H1 (cell line): ENCODE data around the gene TMEM163. TPM values are rescaled to one million over a fixed set of nuclear protein-coding genes. Genes with fewer than 3 reads are reported as not detected.
"Not testable (repeated sequence)": the region's sequence is repeated elsewhere in the genome, so short reads cannot be mapped to it uniquely, and the experiment has no call there.

Experiments
- CTCF ChIA-PET: fragments of 300-600 bp; sonication (Branson Sonifier 250); formaldehyde crosslinking; loops from one replicate; lab custom pipeline; 2021; ENCODE audit not compliant: partially characterized antibody; lab: Charles Lee
- POLR2A ChIA-PET: fragments of 300-600 bp; sonication (Branson Sonifier 250); formaldehyde crosslinking; loops from one replicate; lab custom pipeline; 2021; ENCODE audit warnings: inconsistent platforms; ENCODE audit not compliant: partially characterized antibody; lab: Charles Lee
- DNase-seq, 2 experiments: peaks; one replicate each; pipeline versions ENCODE4 v3.0.0 to v3.0.0-alpha.2; 2010 to 2022; ENCODE audit warnings: low spot score in 2 of 2, low read depth in 1 of 2, mixed read lengths in 1 of 2
- FAIRE-seq: peaks from 2 replicates; lab custom pipeline; 2011; peaks lifted over from hg19 to GRCh38; lab: Jason Lieb, UNC
- H2AFZ ChIP-seq: 2 replicates; pipeline ENCODE4 v1.8.1; 2012; ENCODE audit warnings: low read length, inconsistent platforms
- H2AK5ac ChIP-seq: 2 replicates; pipeline ENCODE4 v1.6.1; 2013; ENCODE audit warnings: low read depth, low read length
- H2BK120ac ChIP-seq: replicated peaks from 2 replicates; pipeline ENCODE3; 2013; ENCODE audit warnings: low read depth, low read length, inconsistent platforms
- H2BK12ac ChIP-seq: 2 replicates; pipeline ENCODE4 v1.6.1; 2013; ENCODE audit warnings: low read depth, low read length
- H2BK15ac ChIP-seq: 2 replicates; pipeline ENCODE4 v1.6.1; 2013; ENCODE audit warnings: low read length
- H2BK20ac ChIP-seq: 2 replicates; pipeline ENCODE4 v1.6.1; 2013; ENCODE audit warnings: low read length
- H2BK5ac ChIP-seq: 2 replicates; pipeline ENCODE4 v1.6.1; 2013; ENCODE audit warnings: low read depth, low read length
- H3K14ac ChIP-seq: 2 replicates; pipeline ENCODE4 v1.6.1; 2013; ENCODE audit warnings: inconsistent platforms; ENCODE audit not compliant: insufficient read length
- H3K18ac ChIP-seq: 2 replicates; pipeline ENCODE4 v1.6.1; 2013; ENCODE audit warnings: low read length; ENCODE audit errors: extremely low read depth
- H3K23ac ChIP-seq: 2 replicates; pipeline ENCODE4 v1.6.1; 2013; ENCODE audit warnings: inconsistent platforms; ENCODE audit not compliant: insufficient read length
- H3K23me2 ChIP-seq: 2 replicates; pipeline ENCODE4 v1.6.1; 2013; ENCODE audit warnings: low read depth, low read length
- H3K27ac ChIP-seq: 2 replicates; pipeline ENCODE4 v1.6.1; 2011; ENCODE audit warnings: low read depth, low read length, inconsistent platforms
- H3K27me3 ChIP-seq, 4 experiments: replicated peaks in 1 of 4; 1 replicate in 1 of 4; 2 replicates in 3 of 4; pipeline versions ENCODE4 v1.6.1 to v1.8.1; 2011 to 2013; ENCODE audit warnings: low read length in 3 of 4, mild to moderate bottlenecking in 3 of 4, inconsistent platforms in 2 of 4, mixed read lengths in 2 of 4, moderate library complexity in 1 of 4; ENCODE audit not compliant: control insufficient read depth in 3 of 4, insufficient read depth in 3 of 4; ENCODE audit errors: extremely low read depth in 1 of 4
- H3K36me3 ChIP-seq, 4 experiments: 2 replicates each; pipeline versions ENCODE4 v1.6.1 to v1.8.1; 2011 to 2013; ENCODE audit warnings: mild to moderate bottlenecking in 4 of 4, low read length in 3 of 4, moderate library complexity in 2 of 4, control low read depth in 1 of 4, inconsistent platforms in 1 of 4; ENCODE audit not compliant: insufficient read depth in 4 of 4, control insufficient read depth in 2 of 4
- H3K4ac ChIP-seq: replicated peaks from 2 replicates; pipeline ENCODE3; 2013; ENCODE audit warnings: low read length, low read depth, mixed read lengths, inconsistent platforms; ENCODE audit not compliant: insufficient read length
- H3K4me1 ChIP-seq, 4 experiments: replicated peaks in 1 of 4; 1 replicate in 1 of 4; 2 replicates in 3 of 4; pipeline versions ENCODE4 v1.6.1 to v1.8.1; 2011 to 2013; ENCODE audit warnings: low read length in 3 of 4, inconsistent platforms in 2 of 4, mixed read lengths in 1 of 4; ENCODE audit not compliant: insufficient read depth in 4 of 4, control insufficient read depth in 3 of 4
- H3K4me2 ChIP-seq, 2 experiments: 2 replicates each; pipeline versions ENCODE4 v1.6.1 to v1.8.1; 2011 to 2013; ENCODE audit warnings: low read depth in 2 of 2, low read length in 2 of 2, control low read depth in 1 of 2, inconsistent platforms in 1 of 2, mild to moderate bottlenecking in 1 of 2; ENCODE audit not compliant: insufficient read depth in 1 of 2
- H3K4me3 ChIP-seq, 4 experiments: fragments of 200-600, 300-600 bp in 1 of 4; sonication (generic), shearing (Covaris generic), sonication (Bioruptor Twin) in 1 of 4; 2 replicates each; pipeline versions ENCODE4 v1.5.1 to v1.8.1; 2011 to 2016; ENCODE audit warnings: low read length in 4 of 4, low read depth in 3 of 4, control low read depth in 2 of 4, inconsistent platforms in 2 of 4, mild to moderate bottlenecking in 2 of 4, mixed read lengths in 1 of 4, moderate library complexity in 1 of 4; ENCODE audit not compliant: insufficient read depth in 2 of 4; ENCODE audit errors: extremely low read depth in 1 of 4
- H3K56ac ChIP-seq: replicated peaks from 2 replicates; pipeline ENCODE3; 2013; ENCODE audit warnings: low read depth, mild to moderate bottlenecking, mixed read lengths, low read length, inconsistent platforms; ENCODE audit not compliant: insufficient read length
- H3K79me1 ChIP-seq: 2 replicates; pipeline ENCODE4 v1.6.1; 2013; ENCODE audit warnings: low read depth, low read length, control low read depth
- H3K79me2 ChIP-seq, 2 experiments: 2 replicates each; pipeline versions ENCODE4 v1.6.1 to v1.8.1; 2012 to 2013; ENCODE audit warnings: low read length in 2 of 2, mild to moderate bottlenecking in 2 of 2, inconsistent platforms in 1 of 2; ENCODE audit not compliant: insufficient read depth in 2 of 2, control insufficient read depth in 1 of 2
- H3K9ac ChIP-seq, 4 experiments: replicated peaks in 1 of 4; 1 replicate in 1 of 4; 2 replicates in 3 of 4; pipeline versions ENCODE4 v1.6.1 to v1.8.1; 2011 to 2013; ENCODE audit warnings: low read depth in 3 of 4, low read length in 3 of 4, control low read depth in 2 of 4, mild to moderate bottlenecking in 2 of 4, moderate library complexity in 2 of 4, inconsistent platforms in 1 of 4; ENCODE audit errors: extremely low read depth in 1 of 4
- H3K9me3 ChIP-seq, 2 experiments: 2 replicates each; pipeline versions ENCODE4 v1.6.1 to v1.8.1; 2012 to 2013; ENCODE audit warnings: mild to moderate bottlenecking in 2 of 2, moderate library complexity in 2 of 2, control low read depth in 1 of 2, inconsistent platforms in 1 of 2, low read depth in 1 of 2, low read length in 1 of 2, mixed read lengths in 1 of 2; ENCODE audit not compliant: insufficient read depth in 2 of 2
- H4K20me1 ChIP-seq, 2 experiments: replicated peaks in 1 of 2; 2 replicates each; pipeline versions ENCODE3 to v1.8.1; 2011 to 2013; ENCODE audit warnings: inconsistent platforms in 2 of 2, low read length in 2 of 2, mild to moderate bottlenecking in 1 of 2; ENCODE audit not compliant: insufficient read depth in 2 of 2, control insufficient read depth in 1 of 2
- H4K5ac ChIP-seq: 2 replicates; pipeline ENCODE4 v1.6.1; 2013; ENCODE audit warnings: low read length, low read depth, mixed read lengths, inconsistent platforms; ENCODE audit not compliant: insufficient read length
- H4K8ac ChIP-seq: 2 replicates; pipeline ENCODE4 v1.8.0; 2013; ENCODE audit warnings: mild to moderate bottlenecking, moderate library complexity, low read length, inconsistent platforms; ENCODE audit not compliant: insufficient read depth; ENCODE audit errors: extremely low read depth
- H4K91ac ChIP-seq: replicated peaks from 2 replicates; pipeline ENCODE3; 2013; ENCODE audit warnings: low read length, mixed read lengths, inconsistent platforms; ENCODE audit not compliant: insufficient read length
- WGBS, 2 experiments: shearing (Covaris generic) in 1 of 2; methylation state at CpG; one replicate each; pipeline versions ENCODE4 v1.1.6 to v1.1.7; 2013 to 2015; ENCODE audit warnings: low lambda C conversion rate in 2 of 2, mixed read lengths in 2 of 2, inconsistent platforms in 1 of 2, low coverage in 1 of 2, missing lambda C conversion rate in 1 of 2; ENCODE audit not compliant: insufficient replicate concordance in 2 of 2, insufficient coverage in 1 of 2, insufficient read length in 1 of 2; ENCODE audit errors: extremely low coverage in 1 of 2, missing lambda C conversion rate in 1 of 2; 5-methylcytosine and 5-hydroxymethylcytosine counted together
- polyA plus RNA-seq, 7 experiments: library from polyadenylated mRNA; depleted of rRNA in 3 of 7; stranded (reverse) in 5 of 7; unstranded in 2 of 7; fragments of >200 nt in 5 of 7; fragments of 200-250 nt in 2 of 7; gene quantifications; 1 replicate in 5 of 7; 2 replicates in 1 of 7; 4 replicates in 1 of 7; pipeline versions ENCODE4 v1.2.1 to v1.2.3, GENCODE V29; 2011 to 2013; ENCODE audit warnings: missing spikeins in 2 of 7, mixed read lengths in 2 of 7
- total RNA-seq: library from RNA; stranded (reverse); fragmentation: NEBNext Ultra II Directional; extraction: Animal tissue kit (Norgen Biotek cat#: 25700); gene quantifications from 2 replicates; pipeline ENCODE4 v1.2.1, GENCODE V29; 2021

The TMEM163 gene
- total and polyA plus RNA-seq, 2 of the 8 experiments (the other 6 are each of a cell fraction or from before 2014, with no cell fraction given): 2.8 to 3.2 TPM

DNA sequence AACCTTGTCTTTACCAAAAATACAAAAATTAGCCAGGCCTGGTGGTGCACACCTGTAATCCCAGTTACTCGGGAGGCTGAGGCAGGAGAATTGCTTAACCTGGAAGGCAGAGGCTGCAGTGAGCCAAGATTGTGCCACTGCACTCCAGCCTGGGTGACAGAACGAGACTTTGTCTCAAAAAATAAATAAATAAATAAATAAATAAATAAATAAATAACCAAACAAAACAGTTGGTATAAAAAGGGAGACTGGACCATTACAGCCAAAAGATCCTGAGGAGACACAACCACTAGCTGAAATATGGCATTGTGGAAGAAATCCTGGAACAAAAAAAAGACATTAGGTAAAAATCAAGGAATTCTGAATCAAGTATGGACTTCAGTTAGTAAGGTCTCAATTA is 4.9 kb upstream of the TMEM163 start:
- H3K23ac ChIP-seq, H2AFZ ChIP-seq, H3K4ac ChIP-seq, H2AK5ac ChIP-seq, H3K79me1 ChIP-seq, H4K91ac ChIP-seq, FAIRE-seq, H3K4me3 ChIP-seq, H4K20me1 ChIP-seq, H4K8ac ChIP-seq, DNase-seq, H3K23me2 ChIP-seq, H3K14ac ChIP-seq, H3K27ac ChIP-seq, H2BK20ac ChIP-seq, POLR2A ChIA-PET, H3K4me1 ChIP-seq, H3K79me2 ChIP-seq, H3K4me2 ChIP-seq, H3K18ac ChIP-seq, H2BK12ac ChIP-seq, H3K36me3 ChIP-seq, H3K9me3 ChIP-seq, H3K9ac ChIP-seq, H2BK5ac ChIP-seq, H2BK120ac ChIP-seq, H2BK15ac ChIP-seq, H4K5ac ChIP-seq, H3K56ac ChIP-seq: not testable (repeated sequence)
- CTCF ChIA-PET: interaction anchor here (0.8 to 4.3 kb wide), 6 partner anchors 10 to 272 kb away, joined by 3 to 18 read pairs (median 4); no protein-coding TSS in a partner anchor
- peaks cover 13 to 21% (median 17%) of the 10 kb centered on the region in 4 experiments for H3K27me3 ChIP-seq
- WGBS, 2 experiments: 83% methylated on average over 2 of the region's 2 CpGs; no CpG with 5 or more reads in 1 of the 2 experiments
